Common myeloid progenitor, CD34-positive (primary cell): ENCODE measurements around the gene COL4A2.
A peak's percentile ranks its signal among the peaks of the same experiment; 100 is the strongest.

ENCODE experiments used
- CTCF ChIA-PET: fragments of 350-600 bp; sonication (Branson Sonifier 250); formaldehyde crosslinking; loops from one replicate; lab custom pipeline; 2021; ENCODE audit warnings: antibody characterized with exemption; lab: Charles Lee
- POLR2A ChIA-PET: fragments of 350-600 bp; sonication (Branson Sonifier 250); formaldehyde crosslinking; loops from one replicate; lab custom pipeline; 2021; ENCODE audit warnings: antibody characterized with exemption; lab: Charles Lee
- DNase-seq, 3 donors: peaks; one replicate each; pipeline versions ENCODE4 v3.0.0 to v3.0.0-alpha.2; 2013
- H3K27ac ChIP-seq, 2 experiments: 1 replicate in 1 of 2; 2 replicates in 1 of 2; pipeline ENCODE4 v1.7.0; 2013; ENCODE audit warnings: inconsistent platforms in 2 of 2, low read length in 2 of 2, mild to moderate bottlenecking in 2 of 2, low read depth in 1 of 2, moderate library complexity in 1 of 2; ENCODE audit not compliant: severe bottlenecking in 2 of 2, insufficient read depth in 1 of 2, poor library complexity in 1 of 2
- H3K27me3 ChIP-seq, 5 experiments: replicated peaks in 2 of 5; 1 replicate in 3 of 5; 2 replicates in 2 of 5; pipeline versions ENCODE4 v1.6.1 to v1.7.0; 2013; ENCODE audit warnings: low read length in 4 of 5, mild to moderate bottlenecking in 2 of 5, moderate library complexity in 2 of 5, inconsistent platforms in 1 of 5; ENCODE audit not compliant: insufficient read depth in 5 of 5, control insufficient read depth in 4 of 5
- H3K36me3 ChIP-seq, 4 experiments: 1 replicate in 2 of 4; 2 replicates in 2 of 4; pipeline versions ENCODE4 v1.6.1 to v1.7.0; 2013; ENCODE audit warnings: low read length in 3 of 4, control low read depth in 1 of 4, mild to moderate bottlenecking in 1 of 4; ENCODE audit not compliant: control insufficient read depth in 4 of 4, insufficient read depth in 4 of 4
- H3K4me1 ChIP-seq, 4 experiments: 1 replicate in 3 of 4; 2 replicates in 1 of 4; pipeline versions ENCODE4 v1.6.1 to v1.7.1; 2013; ENCODE audit warnings: low read length in 3 of 4, mild to moderate bottlenecking in 3 of 4, control low read depth in 1 of 4, inconsistent platforms in 1 of 4, moderate library complexity in 1 of 4; ENCODE audit not compliant: control insufficient read depth in 4 of 4, insufficient read depth in 4 of 4; ENCODE audit errors: control extremely low read depth in 1 of 4
- H3K4me3 ChIP-seq, 7 experiments: 1 replicate in 4 of 7; 2 replicates in 3 of 7; pipeline versions ENCODE4 v1.5.1 to v1.7.0; 2013; ENCODE audit warnings: mild to moderate bottlenecking in 7 of 7, low read length in 6 of 7, moderate library complexity in 6 of 7, inconsistent platforms in 2 of 7, low read depth in 2 of 7, control low read depth in 1 of 7; ENCODE audit not compliant: insufficient read depth in 4 of 7, control insufficient read depth in 1 of 7; ENCODE audit errors: extremely low read depth in 1 of 7
- H3K9me3 ChIP-seq, 5 experiments: 1 replicate in 4 of 5; 2 replicates in 1 of 5; pipeline versions ENCODE4 v1.6.1 to v1.7.1; 2013; ENCODE audit warnings: low read length in 4 of 5, mild to moderate bottlenecking in 2 of 5, inconsistent platforms in 1 of 5, low read depth in 1 of 5, moderate library complexity in 1 of 5; ENCODE audit not compliant: control insufficient read depth in 4 of 5, insufficient read depth in 2 of 5; ENCODE audit errors: control extremely low read depth in 1 of 5
- WGBS: methylation state at CpG from one replicate; pipeline ENCODE4 v1.1.5; 2013; ENCODE audit not compliant: insufficient coverage; 5-methylcytosine and 5-hydroxymethylcytosine counted together

The COL4A2 gene

DNA sequence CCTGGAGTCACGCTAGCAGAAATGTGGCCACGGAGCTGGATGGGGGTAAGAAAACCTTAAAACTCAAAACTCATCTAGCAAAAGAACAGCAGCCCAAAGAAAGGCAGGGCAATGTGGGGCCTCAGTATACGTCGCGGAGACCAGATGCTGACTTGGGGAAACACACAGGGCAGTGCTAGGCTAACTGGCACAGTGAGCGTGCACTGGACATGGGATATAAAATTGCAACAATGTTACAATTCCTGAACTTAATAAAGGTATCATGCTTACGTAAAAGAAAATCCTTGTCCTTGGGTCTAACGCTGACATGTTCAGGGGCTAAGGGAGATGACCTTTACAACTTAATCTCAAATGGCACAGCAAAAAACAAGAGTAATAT, 40.7 kb upstream of the COL4A2 start:
- WGBS, result 86% methylated on average over 4 of the region's 8 CpGs
- Histone ChIP-seq H3K4me3 (no peak overlapping the region), H3K4me1 (no peaks in the 10 kb centered on the region), H3K36me3 (no peaks in the 10 kb centered on the region), H3K27me3 (peaks cover 8 to 93% (median 28%) of the 10 kb centered on the region in 5 experiments), H3K9me3 (no peaks in the 10 kb centered on the region), H3K27ac (no peak overlapping the region)
- CTCF ChIA-PET, result no interaction called here
- POLR2A ChIA-PET, result no interaction called here
- DNase-seq, result no peak

GRCh38 chr13:110266983-110267382, 40.1 kb upstream of the COL4A2 start:
- 21% methylated on average over 8 of the region's 10 CpGs for WGBS
- DNase-seq, result peak in 2 of 3 donors; percentile 4 to 10
- no peak overlapping the region for H3K27ac ChIP-seq
- H3K4me3 ChIP-seq, result no peak overlapping the region
- CTCF ChIA-PET, result no interaction called here
- H3K4me1 ChIP-seq, result no peaks in the 10 kb centered on the region
- H3K9me3 ChIP-seq, result no peaks in the 10 kb centered on the region
- POLR2A ChIA-PET, result no interaction called here
- H3K27me3 ChIP-seq, result peaks cover 8 to 89% (median 26%) of the 10 kb centered on the region in 5 experiments
- no peaks in the 10 kb centered on the region for H3K36me3 ChIP-seq

- POLR2A ChIA-PET, result no interaction called here
- Histone ChIP-seq H3K27ac (no peak overlapping the region), H3K36me3 (no peaks in the 10 kb centered on the region), H3K4me1 (no peaks in the 10 kb centered on the region), H3K9me3 (no peaks in the 10 kb centered on the region), H3K27me3 (peaks cover 10 to 82% (median 27%) of the 10 kb centered on the region in 5 experiments), H3K4me3 (no peak overlapping the region)
- 96% methylated on average over 6 of the region's 6 CpGs for WGBS
- CTCF ChIA-PET, result interaction anchor here (1.0 kb wide), 1 partner anchor 14 kb away, joined by 3 read pairs; no protein-coding TSS in a partner anchor
- no peak for DNase-seq
Observed at GRCh38 chr13:110268061-110268460, 39.0 kb upstream of the COL4A2 start.

DNA sequence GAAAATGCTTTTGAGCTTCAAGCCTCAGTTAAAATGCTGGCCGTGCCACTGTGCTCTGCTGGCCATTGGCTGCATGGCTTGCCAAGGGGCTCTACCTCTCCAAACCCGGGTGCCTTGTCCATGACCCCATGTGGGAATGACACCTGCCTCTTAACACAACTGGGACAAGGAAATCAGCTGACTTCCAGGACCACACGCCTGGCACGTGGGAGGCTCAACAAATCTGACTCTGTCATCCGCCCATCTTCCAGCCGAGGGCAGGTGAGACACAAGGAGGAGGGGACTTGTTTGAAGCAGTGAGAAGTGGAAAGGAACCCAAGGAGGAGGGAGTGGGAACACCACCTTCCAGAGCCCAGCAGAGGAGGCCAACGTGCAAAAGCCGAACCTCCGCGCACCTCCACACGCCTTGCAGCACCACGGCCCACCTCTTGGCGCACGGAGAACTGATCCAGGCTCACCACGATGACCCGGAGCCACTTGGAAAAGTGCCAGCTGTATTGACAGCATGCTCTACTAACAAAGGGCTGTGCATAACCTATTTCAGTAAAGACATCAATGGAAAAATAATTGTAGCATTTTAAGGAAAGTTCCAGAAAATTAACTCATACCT, 38.4 kb upstream of the COL4A2 start:
- CTCF ChIA-PET, result interaction anchor here (0.6 kb wide), 1 partner anchor 100 kb away, joined by 3 read pairs; no protein-coding TSS in a partner anchor
- POLR2A ChIA-PET, result no interaction called here
- no peaks in the 10 kb centered on the region for H3K9me3 ChIP-seq
- WGBS, result 90% methylated on average over 14 of the region's 16 CpGs
- DNase-seq, result no peak
- no peak overlapping the region for H3K27ac ChIP-seq
- H3K36me3 ChIP-seq, result no peaks in the 10 kb centered on the region
- no peaks in the 10 kb centered on the region for H3K4me1 ChIP-seq
- H3K27me3 ChIP-seq, result peaks cover 10 to 80% (median 23%) of the 10 kb centered on the region in 5 experiments
- H3K4me3 ChIP-seq, result no peak overlapping the region

GRCh38 chr13:110269509-110270185, 37.4 kb upstream of the COL4A2 start:
- CTCF ChIA-PET, result no interaction called here

DNA sequence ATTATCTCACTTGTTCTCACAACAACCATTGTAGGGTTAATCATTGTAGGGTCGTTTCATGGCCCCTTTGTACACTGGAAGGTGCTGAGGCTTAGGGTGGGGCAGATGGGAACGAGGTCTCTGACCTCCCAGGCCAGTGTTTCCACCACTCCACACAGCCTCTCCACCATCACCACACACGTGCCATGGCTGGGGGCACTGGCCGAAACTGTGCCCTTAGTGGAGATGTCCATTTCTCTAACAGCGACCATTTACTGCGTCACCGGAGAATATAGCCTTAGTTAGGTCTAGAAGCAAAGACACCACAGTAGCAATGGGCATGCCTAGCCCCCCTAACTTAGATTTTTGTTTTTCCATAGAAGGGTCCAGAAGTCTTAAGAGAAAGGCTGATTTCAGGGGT, 36.6 kb upstream of the COL4A2 start:
- POLR2A ChIA-PET, result no interaction called here
- no peaks in the 10 kb centered on the region for H3K4me1 ChIP-seq

More at GRCh38 chr13:110269509-110270185, 37.4 kb upstream of the COL4A2 start:
- no peak for DNase-seq
- H3K4me1 ChIP-seq, result no peaks in the 10 kb centered on the region
- no peak overlapping the region for H3K4me3 ChIP-seq
- no peaks in the 10 kb centered on the region for H3K36me3 ChIP-seq
- POLR2A ChIA-PET, result no interaction called here
- H3K27ac ChIP-seq, result no peak overlapping the region
- peaks cover 10 to 77% (median 21%) of the 10 kb centered on the region in 5 experiments for H3K27me3 ChIP-seq
- WGBS, result 93% methylated on average over 11 of the region's 14 CpGs
- H3K9me3 ChIP-seq, result no peaks in the 10 kb centered on the region

GRCh38 chr13:110271313-110271712, 35.8 kb upstream of the COL4A2 start:
- Histone ChIP-seq H3K36me3 (no peaks in the 10 kb centered on the region), H3K4me1 (no peaks in the 10 kb centered on the region), H3K27ac (no peak overlapping the region), H3K27me3 (peaks cover 10 to 62% (median 18%) of the 10 kb centered on the region in 5 experiments), H3K4me3 (no peak overlapping the region), H3K9me3 (no peaks in the 10 kb centered on the region)
- WGBS, result no CpG with 5 or more reads among the region's 5 CpGs
- ChIA-PET POLR2A (no interaction called here), CTCF (interaction anchor here (0.7 kb wide), 1 partner anchor 15 kb away, joined by 3 read pairs; no protein-coding TSS in a partner anchor)
- DNase-seq, result no peak

More for the DNA sequence above, 36.6 kb upstream of the COL4A2 start:
- 82% methylated on average over 5 of the region's 7 CpGs for WGBS
- Histone ChIP-seq H3K27me3 (peaks cover 10 to 68% (median 18%) of the 10 kb centered on the region in 5 experiments), H3K27ac (no peak overlapping the region), H3K36me3 (no peaks in the 10 kb centered on the region), H3K4me3 (no peak overlapping the region), H3K9me3 (no peaks in the 10 kb centered on the region)
- CTCF ChIA-PET, result interaction anchor here (0.7 kb wide), 1 partner anchor 14 kb away, joined by 3 read pairs; no protein-coding TSS in a partner anchor
- no peak for DNase-seq
